GM13976 (cell line): ENCODE data around the gene MUC2.

ENCODE experiments used
- DNase-seq: peaks from one replicate; pipeline ENCODE4 v3.0.0; 2012; ENCODE audit warnings: low spot score
- in situ Hi-C: fragments of 300-500 bp; cut with MboI; formaldehyde crosslinking; loops from one replicate; pipeline ENCODE4 v1.12.0; 2022; ENCODE audit warnings: low sequenced_read_pairs, mixed read lengths, inconsistent platforms; ENCODE audit not compliant: unreplicated experiment
- TF ChIP-seq, protein P1 (sequence below): IDR thresholded peaks from 2 replicates; pipeline ENCODE4 v1.5.1; 2012; ENCODE audit warnings: borderline replicate concordance, mild to moderate bottlenecking; ENCODE audit not compliant: insufficient read depth; ENCODE audit errors: extremely low read depth, missing control alignments, control extremely low read depth

Gene MUC2

DNA sequence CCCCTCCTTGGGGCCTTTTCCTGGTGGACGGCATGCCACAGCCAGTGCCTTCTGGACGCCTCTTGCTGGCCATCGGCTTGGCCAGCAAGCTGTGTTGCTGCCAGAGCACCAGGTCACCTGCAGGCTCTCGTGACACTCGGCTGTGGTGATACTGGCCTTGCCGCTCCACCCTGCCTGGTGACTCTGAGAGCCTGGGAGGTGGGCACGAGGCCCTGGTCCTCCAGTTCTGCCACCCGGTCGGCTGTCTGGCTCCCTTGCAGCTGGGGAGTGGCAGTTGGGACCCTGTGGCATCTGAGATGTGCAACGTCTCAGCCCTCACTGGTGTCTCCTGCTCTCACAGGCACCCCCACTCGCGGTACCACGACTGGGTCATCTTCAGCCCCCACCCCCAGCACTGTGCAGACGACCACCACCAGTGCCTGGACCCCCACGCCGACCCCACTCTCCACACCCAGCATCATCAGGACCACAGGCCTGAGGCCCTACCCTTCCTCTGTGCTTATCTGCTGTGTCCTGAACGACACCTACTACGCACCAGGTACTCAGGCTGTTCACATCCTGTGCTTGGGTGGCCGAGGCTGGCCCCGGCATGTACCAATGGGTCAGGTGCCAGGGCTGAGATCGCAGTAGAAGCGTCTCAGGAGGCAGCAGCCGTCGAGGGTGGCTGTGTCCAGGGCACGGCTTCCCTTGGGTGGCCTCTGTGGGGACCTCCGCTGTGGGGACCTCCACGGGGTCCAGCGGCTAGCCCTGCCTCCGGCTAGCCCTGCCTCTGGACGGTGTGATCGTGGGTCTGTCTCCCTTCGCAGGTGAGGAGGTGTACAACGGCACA, 26.0 kb downstream of the MUC2 start:
- no peak for DNase-seq
- TF ChIP-seq, protein P1, sequence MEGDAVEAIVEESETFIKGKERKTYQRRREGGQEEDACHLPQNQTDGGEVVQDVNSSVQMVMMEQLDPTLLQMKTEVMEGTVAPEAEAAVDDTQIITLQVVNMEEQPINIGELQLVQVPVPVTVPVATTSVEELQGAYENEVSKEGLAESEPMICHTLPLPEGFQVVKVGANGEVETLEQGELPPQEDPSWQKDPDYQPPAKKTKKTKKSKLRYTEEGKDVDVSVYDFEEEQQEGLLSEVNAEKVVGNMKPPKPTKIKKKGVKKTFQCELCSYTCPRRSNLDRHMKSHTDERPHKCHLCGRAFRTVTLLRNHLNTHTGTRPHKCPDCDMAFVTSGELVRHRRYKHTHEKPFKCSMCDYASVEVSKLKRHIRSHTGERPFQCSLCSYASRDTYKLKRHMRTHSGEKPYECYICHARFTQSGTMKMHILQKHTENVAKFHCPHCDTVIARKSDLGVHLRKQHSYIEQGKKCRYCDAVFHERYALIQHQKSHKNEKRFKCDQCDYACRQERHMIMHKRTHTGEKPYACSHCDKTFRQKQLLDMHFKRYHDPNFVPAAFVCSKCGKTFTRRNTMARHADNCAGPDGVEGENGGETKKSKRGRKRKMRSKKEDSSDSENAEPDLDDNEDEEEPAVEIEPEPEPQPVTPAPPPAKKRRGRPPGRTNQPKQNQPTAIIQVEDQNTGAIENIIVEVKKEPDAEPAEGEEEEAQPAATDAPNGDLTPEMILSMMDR: no peak
- in situ Hi-C loops: no loop called here

GRCh38 chr11:1101318-1102089, 26.8 kb downstream of the MUC2 start:
- TF ChIP-seq, protein P1: no peak
- in situ Hi-C loops: no loop called here
- DNase-seq: no peak

GRCh38 chr11:1102221-1102971, 27.7 kb downstream of the MUC2 start:
- in situ Hi-C loops: no loop called here
- no peak for DNase-seq
- TF ChIP-seq, protein P1: no peak

- DNase-seq: no peak
- TF ChIP-seq, protein P1: no peak
These were observed 28.3 kb downstream of the MUC2 start for GRCh38 chr11:1102996-1103395.

DNA sequence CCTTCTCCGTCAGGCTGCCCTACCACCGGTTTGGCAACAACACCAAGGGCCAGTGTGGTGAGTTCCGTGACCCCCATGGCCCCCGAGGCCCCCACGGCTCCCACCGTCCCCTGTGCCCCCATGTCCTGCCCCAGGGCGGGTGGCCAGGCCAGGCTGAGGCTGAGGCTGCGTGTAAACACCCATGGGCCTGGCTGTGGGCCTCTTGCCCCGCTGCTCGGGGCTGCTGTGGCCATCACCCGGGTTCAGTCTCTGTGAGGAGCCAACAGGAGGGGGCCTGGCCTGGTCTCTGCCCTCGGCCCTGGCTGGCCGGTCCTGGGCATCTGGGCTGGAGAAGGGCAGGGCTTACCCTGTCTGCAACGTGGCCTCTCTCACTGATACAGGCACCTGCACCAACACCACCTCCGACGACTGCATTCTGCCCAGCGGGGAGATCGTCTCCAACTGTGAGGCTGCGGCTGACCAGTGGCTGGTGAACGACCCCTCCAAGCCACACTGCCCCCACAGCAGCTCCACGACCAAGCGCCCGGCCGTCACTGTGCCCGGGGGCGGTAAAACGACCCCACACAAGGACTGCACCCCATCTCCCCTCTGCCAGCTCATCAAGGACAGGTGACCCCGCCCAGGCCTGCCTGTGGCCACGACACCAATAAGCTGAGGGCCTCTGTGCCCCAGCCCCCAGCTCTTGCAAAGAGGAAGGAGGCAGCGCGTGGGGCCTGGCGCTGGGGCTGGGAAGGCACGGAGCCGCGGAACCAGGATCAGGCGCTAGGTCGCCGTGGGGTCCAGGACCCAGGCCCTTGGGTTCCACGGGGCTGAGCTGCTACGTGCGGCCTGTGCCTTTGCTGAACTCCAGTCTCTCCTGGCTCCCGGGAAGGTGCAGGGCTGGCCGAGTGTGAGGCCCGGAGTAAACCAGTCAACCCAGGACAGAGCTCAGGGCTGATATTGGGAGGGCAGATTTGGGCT, 29.0 kb downstream of the MUC2 start:
- in situ Hi-C loops: no loop called here
- TF ChIP-seq, protein P1: no peak
- DNase-seq: no peak

More at GRCh38 chr11:1102996-1103395, 28.3 kb downstream of the MUC2 start:
- in situ Hi-C loops: no loop called here
